Upper lobe of left lung (tissue), 6 donors: ENCODE data around the gene KLHL17. TPM values are rescaled to one million over a fixed set of nuclear protein-coding genes. Genes with fewer than 3 reads are reported as not detected.

ENCODE experiments used
- ATAC-seq, 2 donors: fragments of 200-7000 bp; cut with Tn5 transposase; one replicate each; pipeline ENCODE4 v1.9.1; 2022; ENCODE audit warnings: mild to moderate bottlenecking in 2 of 2, moderate library complexity in 2 of 2; ENCODE audit not compliant: low FRiP score in 2 of 2
- DNase-seq, 2 donors: peaks; one replicate each; pipeline ENCODE4 v3.0.0-alpha.2; 2019 to 2020
- H3K27ac ChIP-seq, 4 donors: fragments of 200-600 bp; sonication (generic); one replicate each; pipeline ENCODE4 v1.5.1; 2016 to 2019
- H3K27me3 ChIP-seq, 4 donors: fragments of 200-600 bp; sonication (generic); one replicate each; pipeline ENCODE4 v1.5.1; 2017 to 2019
- H3K36me3 ChIP-seq, 4 donors: fragments of 200-600 bp; sonication (generic); one replicate each; pipeline ENCODE4 v1.5.1; 2016 to 2019
- H3K4me1 ChIP-seq, 4 donors: fragments of 200-600 bp; sonication (generic); one replicate each; pipeline ENCODE4 v1.5.1; 2018 to 2019
- H3K4me3 ChIP-seq, 4 donors: fragments of 200-600 bp; sonication (generic); one replicate each; pipeline ENCODE4 v1.5.1; 2017 to 2019; ENCODE audit warnings: mild to moderate bottlenecking in 2 of 4, moderate library complexity in 1 of 4
- H3K9me3 ChIP-seq, 4 donors: fragments of 200-600 bp; sonication (generic); one replicate each; pipeline ENCODE4 v1.5.1; 2018 to 2019
- CTCF ChIP-seq, 6 experiments: fragments of 450-650 bp in 4 of 6; fragments of 200-600 bp in 2 of 6; sonication (generic) in 2 of 6; IDR thresholded peaks; one replicate each; pipeline ENCODE4 v1.5.1; 2016 to 2019; ENCODE audit warnings: antibody characterized with exemption in 6 of 6
- EP300 ChIP-seq, 4 donors: sonication (generic); formaldehyde crosslinking; IDR thresholded peaks; one replicate each; pipeline ENCODE4 v1.5.1; 2017; ENCODE audit warnings: antibody characterized with exemption in 4 of 4, control low read depth in 2 of 4
- POLR2A ChIP-seq, 4 donors: fragments of 450-650 bp; IDR thresholded peaks; one replicate each; pipeline ENCODE4 v1.5.1; 2016 to 2017; ENCODE audit warnings: antibody characterized with exemption in 4 of 4, mild to moderate bottlenecking in 2 of 4
- POLR2AphosphoS5 ChIP-seq, 2 donors: sonication (generic); formaldehyde crosslinking; IDR thresholded peaks; one replicate each; pipeline ENCODE4 v1.5.1; 2017; ENCODE audit warnings: antibody characterized with exemption in 2 of 2
- WGBS, 2 donors: methylation state at CpG; one replicate each; pipeline ENCODE4 v1.1.5; 2017 to 2018; 5-methylcytosine and 5-hydroxymethylcytosine counted together
- small RNA-seq, 4 donors: library from RNA; depleted of rRNA; stranded (forward); fragments of <200 nt; gene quantifications; one replicate each; pipeline ENCODE3, GENCODE V24; 2016
- total RNA-seq, 6 donors: library from RNA; depleted of rRNA in 4 of 6; stranded (reverse); fragments of >200 nt in 4 of 6; gene quantifications; one replicate each; pipeline versions ENCODE4 v1.1.0 to v1.2.1, GENCODE V29; 2016 to 2021
- donor health status: DM: no; HTN: no; CAD: no; lungs with moderate emphysema.
- donor health status: DM: no; HTN: yes; CAD: no; lungs with severe emphysema.

KLHL17 gene
- total RNA-seq, 6 donors from 2014 or later, result 4.7 to 45.1 (median 16.5) TPM

GRCh38 chr1:1013922-1014648 is 53.7 kb downstream of the KLHL17 start:
- WGBS, 2 donors, result 54 to 57% methylated on average over 21 to 41 of the region's 41 CpGs
- Histone ChIP-seq H3K4me3 (peak overlapping the region; percentile 37 to 75 (median 60)), H3K9me3 (no peaks in the 10 kb centered on the region), H3K4me1 (peaks cover 16 to 26% (median 24%) of the 10 kb centered on the region in 4 donors), H3K27ac (peak overlapping the region; percentile 86 to 97 (median 89)), H3K36me3 (no peaks in the 10 kb centered on the region), H3K27me3 (no peaks in the 10 kb centered on the region)
- peak in 1 of 2 donors; percentile 78 for DNase-seq
- peak in 1 of 2 donors; percentile 7 for ATAC-seq
- TF ChIP-seq POLR2A (IDR thresholded peaks at IDR 0.05) (no peak), EP300 (IDR thresholded peaks at IDR 0.05) (no peak), CTCF (IDR thresholded peaks at IDR 0.05) (no peak), POLR2AphosphoS5 (IDR thresholded peaks at IDR 0.05) (no peak)

- DNase-seq (peak in 1 of 2 donors; percentile 75), ATAC-seq (no peak)
- peaks cover 17 to 28% (median 25%) of the 10 kb centered on the region in 4 donors for H3K4me1 ChIP-seq
- H3K27ac ChIP-seq, result peak overlapping the region; percentile 43 to 97 (median 88)
- H3K9me3 ChIP-seq, result no peaks in the 10 kb centered on the region
- TF ChIP-seq EP300 (IDR thresholded peaks at IDR 0.05), result no peak
- TF ChIP-seq CTCF (IDR thresholded peaks at IDR 0.05), result peak in 2 of 6 experiments; percentile 37 to 47
- H3K36me3 ChIP-seq, result no peaks in the 10 kb centered on the region
- WGBS, 2 donors, result 77 to 84% methylated on average over 9 to 20 of the region's 20 CpGs
- peak overlapping the region in 3 of 4 donors; percentile 54 to 75 (median 65) for H3K4me3 ChIP-seq
- peaks cover 0 to under 1% (median 0%) of the 10 kb centered on the region in 4 donors for H3K27me3 ChIP-seq
These were observed 54.7 kb downstream of the KLHL17 start for GRCh38 chr1:1014799-1015681.

Small RNA genes within 50 kb of the gene (small RNA-seq; reads per million reads assigned to genes)
- gene AL645608.3, result 0 reads per million in 4 donors
- gene AL645608.4, result 0 reads per million in 4 donors

Other genes starting within 250 kb of the KLHL17 start
- gene SAMD11, start 36.7 kb upstream of the KLHL17 start, total RNA-seq, result 1 to 10 TPM; 1.0 to 9.3 (median 2.4) TPM
- 10 to 100 TPM; 28.7 to 66.0 (median 51.0) TPM for gene NOC2L, start 1.3 kb upstream of the KLHL17 start, total RNA-seq
- gene PLEKHN1, start 5.9 kb downstream of the KLHL17 start, total RNA-seq, result 10 to 100 TPM in 1 of 6 donors, 1 to 10 TPM in 5; 1.1 to 11.5 (median 1.6) TPM
- 1 to 10 TPM in 1 of 6 donors, under 1 TPM in 3, not detected in 2; 0.15 to 1.0 (median 0.36) TPM for gene PERM1, start 21.5 kb downstream of the KLHL17 start, total RNA-seq
- 10 to 100 TPM; 26.5 to 55.0 (median 35.0) TPM for gene HES4, start 39.5 kb downstream of the KLHL17 start, total RNA-seq
- 100 to 1,000 TPM in 2 of 6 donors, 10 to 100 TPM in 4; 32.5 to 180 (median 63.8) TPM for gene ISG15, start 52.9 kb downstream of the KLHL17 start, total RNA-seq
- gene AGRN, start 59.5 kb downstream of the KLHL17 start, total RNA-seq, result 100 to 1,000 TPM in 5 of 6 donors, 10 to 100 TPM in 1; 91.0 to 316 (median 157) TPM
- gene RNF223, start 113.7 kb downstream of the KLHL17 start, total RNA-seq, result 1 to 10 TPM; 1.0 to 2.4 (median 1.8) TPM
- 10 to 100 TPM in 5 of 6 donors, 1 to 10 TPM in 1; 5.7 to 34.6 (median 15.2) TPM for gene C1orf159, start 155.5 kb downstream of the KLHL17 start, total RNA-seq
- gene TTLL10, start 213.3 kb downstream of the KLHL17 start, total RNA-seq, result 10 to 100 TPM in 2 of 6 donors, 1 to 10 TPM in 3, under 1 TPM in 1; 0.86 to 14.5 (median 5.8) TPM
- 1 to 10 TPM in 4 of 6 donors, under 1 TPM in 1, not detected in 1; 0.89 to 3.4 (median 2.1) TPM for gene TNFRSF18, start 246.0 kb downstream of the KLHL17 start, total RNA-seq